Measurements from ENCODE around the gene TDRKH.
"Not testable (repeated sequence)": the region's sequence is repeated elsewhere in the genome, so short reads cannot be mapped to it uniquely, and the experiment has no call there.

Gene TDRKH

GRCh38 chr1:151760597-151761385, 29.5 kb downstream of the TDRKH start:
- DNase-seq = no peak

GRCh38 chr1:151759241-151759640, 31.1 kb downstream of the TDRKH start:
- DNase-seq = no peak

GRCh38 chr1:151756291-151756690, 34.0 kb downstream of the TDRKH start:
- no peak for DNase-seq

GRCh38 chr1:151741516-151741915, 48.8 kb downstream of the TDRKH start:
- DNase-seq = no peak

GRCh38 chr1:151739590-151740355, 50.5 kb downstream of the TDRKH start:
- no peak for DNase-seq

- DNase-seq = no peak
These were observed 52.8 kb downstream of the TDRKH start for GRCh38 chr1:151737479-151737878.

- no peak for DNase-seq
These were observed 53.3 kb downstream of the TDRKH start for GRCh38 chr1:151737026-151737425.

GRCh38 chr1:151733995-151734394, 56.3 kb downstream of the TDRKH start:
- not testable (repeated sequence) for DNase-seq

GRCh38 chr1:151733126-151733525, 57.2 kb downstream of the TDRKH start:
- DNase-seq = no peak

- no peak for DNase-seq
These were observed 60.4 kb downstream of the TDRKH start for GRCh38 chr1:151729966-151730291.

GRCh38 chr1:151729157-151729965, 60.9 kb downstream of the TDRKH start:
- no peak for DNase-seq

- no peak for DNase-seq
These were observed 61.9 kb downstream of the TDRKH start for GRCh38 chr1:151728151-151729054.

GRCh38 chr1:151723726-151724370, 66.5 kb downstream of the TDRKH start:
- DNase-seq = no peak
